ENCODE results near the gene SYT3.

SYT3 gene, protein sequence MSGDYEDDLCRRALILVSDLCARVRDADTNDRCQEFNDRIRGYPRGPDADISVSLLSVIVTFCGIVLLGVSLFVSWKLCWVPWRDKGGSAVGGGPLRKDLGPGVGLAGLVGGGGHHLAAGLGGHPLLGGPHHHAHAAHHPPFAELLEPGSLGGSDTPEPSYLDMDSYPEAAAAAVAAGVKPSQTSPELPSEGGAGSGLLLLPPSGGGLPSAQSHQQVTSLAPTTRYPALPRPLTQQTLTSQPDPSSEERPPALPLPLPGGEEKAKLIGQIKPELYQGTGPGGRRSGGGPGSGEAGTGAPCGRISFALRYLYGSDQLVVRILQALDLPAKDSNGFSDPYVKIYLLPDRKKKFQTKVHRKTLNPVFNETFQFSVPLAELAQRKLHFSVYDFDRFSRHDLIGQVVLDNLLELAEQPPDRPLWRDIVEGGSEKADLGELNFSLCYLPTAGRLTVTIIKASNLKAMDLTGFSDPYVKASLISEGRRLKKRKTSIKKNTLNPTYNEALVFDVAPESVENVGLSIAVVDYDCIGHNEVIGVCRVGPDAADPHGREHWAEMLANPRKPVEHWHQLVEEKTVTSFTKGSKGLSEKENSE

GRCh38 chr19:50639121-50640112 lies at the start of gene SYT3:
SYT3 (minus strand) TSS chr19:50639881; CDS start chr19:50637411, 2,470 bp downstream.
- DNase-seq (ENCODE audit: low read depth in 2 of 2) = no peak

- no peak for DNase-seq (ENCODE audit: low read depth in 2 of 2)
Observed at GRCh38 chr19:50688766-50689165, 49.1 kb upstream of the SYT3 start.

DNA sequence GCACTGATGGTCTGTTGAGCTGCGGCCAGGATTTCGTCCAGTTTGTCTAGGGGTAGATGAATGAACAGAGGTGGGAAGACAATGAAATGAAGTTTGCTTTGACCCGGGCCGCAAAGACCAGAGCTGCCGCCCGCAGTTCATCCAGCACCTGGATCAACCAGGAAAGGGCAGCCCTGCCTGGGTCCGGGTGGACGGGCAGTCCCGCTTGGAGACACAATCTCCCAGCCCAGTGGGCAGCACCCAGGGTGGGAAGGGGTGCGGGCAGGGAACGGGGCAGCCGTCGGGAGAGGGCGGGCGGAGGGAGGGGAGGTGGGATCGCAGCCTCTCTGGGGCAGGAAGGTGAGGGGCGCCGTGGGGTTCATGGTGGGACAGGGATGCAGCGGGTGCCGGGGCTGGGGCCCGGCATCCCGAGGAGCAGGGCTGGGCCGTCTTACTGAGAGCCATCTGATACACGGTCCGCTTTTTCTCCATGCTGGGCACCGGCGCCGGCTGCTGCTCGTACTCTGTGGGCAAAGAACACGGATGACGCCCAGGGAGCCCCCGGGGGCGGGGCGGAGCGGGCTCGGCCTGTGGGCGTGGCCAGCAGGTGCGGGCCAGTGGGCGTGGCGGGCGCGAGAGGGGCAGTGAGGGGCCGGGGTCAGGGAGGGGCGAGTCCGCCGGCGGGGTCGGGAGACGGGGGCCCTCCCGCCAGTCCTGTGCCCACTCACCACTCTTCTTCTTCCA lies 46.8 kb upstream of the SYT3 start:
- DNase-seq (ENCODE audit: low read depth in 2 of 2) = no peak

GRCh38 chr19:50679177-50680125 lies 39.8 kb upstream of the SYT3 start:
- peak; percentile 35 to 49 for DNase-seq (ENCODE audit: low read depth in 2 of 2)

DNA sequence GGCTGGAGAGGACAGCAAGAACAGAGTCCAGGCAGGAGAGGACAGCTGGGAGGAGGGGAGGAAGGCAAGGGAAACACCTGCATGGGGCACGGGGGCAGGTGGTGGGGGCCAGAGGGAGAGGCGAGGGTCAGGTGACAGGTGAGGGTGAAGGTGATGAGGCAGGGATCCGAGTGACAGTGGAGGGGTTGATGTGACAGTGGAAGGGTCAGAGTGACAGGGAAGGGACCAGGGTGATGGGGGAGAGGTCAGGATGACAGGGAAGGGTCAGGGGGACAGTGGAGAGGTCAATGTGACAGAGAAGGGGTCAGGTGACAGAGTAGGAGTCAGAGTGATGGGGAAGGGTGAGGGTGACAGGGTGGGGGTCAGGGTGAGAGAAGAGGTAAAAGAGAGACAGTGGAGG lies 38.6 kb upstream of the SYT3 start:
- DNase-seq (ENCODE audit: low read depth in 2 of 2) = no peak

- no peak for DNase-seq (ENCODE audit: low read depth in 2 of 2)
Observed at GRCh38 chr19:50677636-50678035, 38.0 kb upstream of the SYT3 start.

- DNase-seq (ENCODE audit: low read depth in 2 of 2) = no peak
Observed at GRCh38 chr19:50676625-50677197, 37.0 kb upstream of the SYT3 start.

GRCh38 chr19:50673118-50673517 lies 33.4 kb upstream of the SYT3 start:
- DNase-seq (ENCODE audit: low read depth in 2 of 2) = no peak

DNA sequence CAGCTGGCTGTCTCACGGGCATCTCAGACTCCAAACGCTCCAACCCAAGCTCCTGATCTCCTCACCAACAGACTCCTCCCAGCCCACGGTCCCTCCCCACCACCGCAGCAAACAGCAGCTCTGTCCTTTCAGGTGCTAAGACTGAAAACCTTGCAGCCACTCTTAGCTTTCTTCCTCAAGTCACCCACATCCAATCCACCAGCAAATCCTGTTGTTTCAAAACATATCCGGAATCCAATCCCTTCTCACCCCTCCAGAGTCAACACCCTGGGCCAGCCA lies 30.4 kb upstream of the SYT3 start:
- DNase-seq (ENCODE audit: low read depth in 2 of 2) = no peak

DNA sequence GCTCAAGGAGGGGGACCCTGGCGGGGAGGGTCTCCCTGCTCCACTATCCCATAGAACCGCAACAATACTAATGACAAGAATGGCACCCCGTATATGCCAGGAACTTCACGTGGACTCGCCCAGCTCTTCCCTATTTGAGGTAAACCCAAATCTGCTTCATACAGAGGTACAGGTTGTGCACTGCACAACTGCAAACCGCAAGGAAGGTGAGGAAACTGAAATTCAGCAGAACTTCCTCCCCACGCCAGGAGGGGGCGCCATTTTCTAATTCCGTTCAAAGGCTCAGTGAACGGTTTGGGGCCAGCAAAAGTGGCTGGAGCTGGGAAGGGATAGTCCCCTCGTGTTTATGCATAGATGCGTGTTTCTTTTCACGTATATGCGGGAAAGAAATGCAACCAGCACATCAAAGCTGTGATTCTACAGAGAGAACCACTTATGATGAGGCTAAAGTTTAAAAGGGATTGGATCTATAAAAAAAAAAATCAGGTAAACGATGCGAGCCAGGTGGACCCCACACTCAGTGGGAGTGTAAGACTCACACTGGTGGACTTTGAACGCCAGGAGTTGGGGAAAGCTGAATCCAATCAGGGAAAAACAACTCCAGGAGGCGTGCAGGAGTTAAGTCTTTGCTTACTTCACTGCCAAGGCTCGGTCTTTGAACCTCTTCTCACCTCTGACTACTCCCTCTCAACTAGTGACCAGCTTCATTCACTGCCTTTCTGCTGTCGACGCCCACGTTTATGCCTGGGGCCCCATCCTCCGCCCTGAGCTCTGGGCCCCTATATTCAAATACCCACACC lies 29.8 kb upstream of the SYT3 start:
- DNase-seq (ENCODE audit: low read depth in 2 of 2) = no peak

GRCh38 chr19:50668879-50669278 lies 29.2 kb upstream of the SYT3 start:
- no peak for DNase-seq (ENCODE audit: low read depth in 2 of 2)

GRCh38 chr19:50668416-50668815 lies 28.7 kb upstream of the SYT3 start:
- DNase-seq (ENCODE audit: low read depth in 2 of 2) = no peak

- DNase-seq (ENCODE audit: low read depth in 2 of 2) = no peak
Observed at GRCh38 chr19:50667759-50668231, 28.1 kb upstream of the SYT3 start.

DNA sequence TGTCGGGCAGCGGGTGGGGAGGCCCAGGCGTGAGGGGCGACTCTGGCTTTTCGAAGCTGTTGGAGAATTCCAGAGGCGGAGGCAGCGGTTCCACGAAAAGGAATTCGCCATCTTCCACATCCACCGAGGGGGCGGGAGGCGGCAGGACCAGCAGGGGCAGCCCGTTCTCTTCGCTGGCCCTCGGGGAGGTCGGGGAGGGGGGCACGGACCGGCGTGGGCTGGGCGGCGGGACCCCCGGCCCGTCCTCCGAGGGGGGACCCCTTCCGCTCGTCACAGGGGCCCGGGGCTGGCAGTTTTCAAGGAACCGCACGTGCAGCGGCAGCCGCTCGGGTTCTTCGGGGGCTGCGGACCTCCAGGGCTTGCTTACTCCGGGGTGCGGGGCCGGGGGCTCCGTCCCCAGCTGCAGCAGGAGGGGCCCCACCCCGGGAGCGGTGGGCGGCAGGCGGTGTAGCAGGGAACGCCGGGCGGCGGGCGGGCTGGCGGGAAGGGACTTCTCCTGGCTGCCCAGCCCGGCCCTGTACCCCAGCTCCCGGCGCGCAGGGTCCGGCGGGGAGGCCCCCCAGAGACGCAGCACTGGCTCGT lies 27.6 kb upstream of the SYT3 start:
- DNase-seq (ENCODE audit: low read depth in 2 of 2) = no peak

DNA sequence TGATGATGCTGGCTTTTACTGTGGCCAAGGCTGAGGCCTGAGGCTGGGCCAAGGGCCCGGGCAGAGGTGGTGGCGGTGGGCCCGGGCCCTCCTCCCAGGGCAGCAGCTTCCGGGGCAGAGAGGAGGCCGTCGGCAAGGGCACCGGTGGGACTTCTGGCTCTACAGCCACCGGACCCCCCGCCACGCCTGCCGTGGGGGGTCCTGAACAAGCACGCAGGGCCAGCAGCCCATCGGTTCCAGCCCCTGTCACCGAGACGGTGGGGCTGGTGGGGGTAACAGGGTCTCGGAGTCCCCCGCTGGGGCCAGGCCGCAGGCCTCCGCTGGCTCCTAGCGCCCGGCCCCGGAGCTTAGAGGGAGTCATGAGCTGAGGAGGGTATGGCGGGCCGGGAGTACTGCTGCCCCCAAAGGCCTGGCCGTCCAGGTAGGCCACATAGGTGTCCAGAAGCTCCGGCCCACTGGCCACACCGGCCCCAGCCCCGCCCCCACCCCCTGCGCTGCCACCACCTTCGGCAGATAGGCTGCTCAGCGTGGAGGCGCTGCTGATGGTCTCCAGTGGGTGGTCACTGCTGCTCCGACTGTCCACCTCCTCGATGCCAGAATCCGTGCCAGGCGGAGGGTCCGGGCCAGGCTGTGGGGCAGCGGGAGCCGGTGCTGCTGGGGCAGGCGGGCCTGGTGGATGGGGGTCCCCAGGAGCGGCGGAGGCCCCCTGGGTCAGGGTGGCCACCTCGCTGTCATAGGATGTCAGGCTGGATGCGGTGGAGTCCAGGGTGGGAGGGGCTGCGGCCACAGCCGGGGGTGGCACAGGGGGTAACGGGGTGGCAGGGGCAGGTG lies 26.9 kb upstream of the SYT3 start:
- DNase-seq (ENCODE audit: low read depth in 2 of 2) = no peak

DNA sequence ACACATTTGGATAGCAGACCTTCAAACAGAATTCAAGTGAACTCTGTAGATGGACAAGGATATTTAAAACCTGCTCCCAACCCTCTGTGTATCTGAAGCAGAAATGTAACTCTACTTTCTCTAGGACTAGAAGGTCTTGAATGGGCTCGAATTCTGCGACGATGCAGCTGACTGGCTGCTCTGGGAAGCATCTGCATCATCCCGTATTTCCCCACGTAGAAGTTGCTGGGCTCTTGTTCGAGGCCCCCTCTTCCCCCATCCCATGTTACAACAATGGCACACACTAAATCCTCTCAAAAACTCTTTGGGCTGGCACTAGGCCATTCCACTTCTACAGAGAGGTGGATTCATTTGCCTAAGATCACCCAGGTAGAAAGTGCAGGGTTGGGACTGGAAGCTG lies 24.5 kb upstream of the SYT3 start:
- no peak for DNase-seq (ENCODE audit: low read depth in 2 of 2)

- DNase-seq (ENCODE audit: low read depth in 2 of 2) = no peak
Observed at GRCh38 chr19:50663482-50663790, 23.8 kb upstream of the SYT3 start.

Data from activated CD8-positive, alpha-beta memory T cell treated with anti-CD3 and anti-CD28 coated beads for 4 hours (primary cell).